C4-2B (cell line): ENCODE data around the gene RNF20.

ENCODE experiments used
- ZFX ChIP-seq: fragments of 450-650 bp; IDR thresholded peaks from 2 replicates; pipeline ENCODE4 v1.6.1; 2017
- TF ChIP-seq, protein P1 (sequence below): fragments of 450-650 bp; conservative IDR thresholded peaks from 2 replicates; pipeline ENCODE4 v1.5.1; 2017; ENCODE audit warnings: mild to moderate bottlenecking

DNA sequence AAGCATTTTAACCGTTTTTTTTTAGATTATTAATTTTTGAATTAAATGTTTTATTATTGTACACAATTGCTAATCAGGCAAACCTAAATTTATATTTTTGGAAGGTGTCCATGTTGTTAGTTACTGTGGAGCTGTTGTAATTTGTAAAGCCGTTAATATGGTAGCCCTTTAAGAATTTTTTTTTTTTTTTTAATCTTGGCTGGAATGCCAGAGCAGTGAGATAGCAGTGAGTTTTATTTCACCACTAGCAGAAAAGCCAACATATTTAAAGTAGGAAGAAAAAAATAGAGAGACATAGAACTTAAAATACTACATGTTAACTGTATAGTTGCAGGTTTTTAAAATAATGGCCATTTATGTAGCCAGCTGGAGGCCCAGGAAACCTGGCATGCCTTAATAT lies 35.3 kb upstream of the RNF20 start:
- TF ChIP-seq, protein P1, sequence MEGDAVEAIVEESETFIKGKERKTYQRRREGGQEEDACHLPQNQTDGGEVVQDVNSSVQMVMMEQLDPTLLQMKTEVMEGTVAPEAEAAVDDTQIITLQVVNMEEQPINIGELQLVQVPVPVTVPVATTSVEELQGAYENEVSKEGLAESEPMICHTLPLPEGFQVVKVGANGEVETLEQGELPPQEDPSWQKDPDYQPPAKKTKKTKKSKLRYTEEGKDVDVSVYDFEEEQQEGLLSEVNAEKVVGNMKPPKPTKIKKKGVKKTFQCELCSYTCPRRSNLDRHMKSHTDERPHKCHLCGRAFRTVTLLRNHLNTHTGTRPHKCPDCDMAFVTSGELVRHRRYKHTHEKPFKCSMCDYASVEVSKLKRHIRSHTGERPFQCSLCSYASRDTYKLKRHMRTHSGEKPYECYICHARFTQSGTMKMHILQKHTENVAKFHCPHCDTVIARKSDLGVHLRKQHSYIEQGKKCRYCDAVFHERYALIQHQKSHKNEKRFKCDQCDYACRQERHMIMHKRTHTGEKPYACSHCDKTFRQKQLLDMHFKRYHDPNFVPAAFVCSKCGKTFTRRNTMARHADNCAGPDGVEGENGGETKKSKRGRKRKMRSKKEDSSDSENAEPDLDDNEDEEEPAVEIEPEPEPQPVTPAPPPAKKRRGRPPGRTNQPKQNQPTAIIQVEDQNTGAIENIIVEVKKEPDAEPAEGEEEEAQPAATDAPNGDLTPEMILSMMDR: no peak
- TF ChIP-seq ZFX: no peak
